ENCODE measurements around the gene SHBG. TPM values are rescaled to one million over a fixed set of nuclear protein-coding genes. Genes with fewer than 3 reads are reported as not detected.

The SHBG gene, protein sequence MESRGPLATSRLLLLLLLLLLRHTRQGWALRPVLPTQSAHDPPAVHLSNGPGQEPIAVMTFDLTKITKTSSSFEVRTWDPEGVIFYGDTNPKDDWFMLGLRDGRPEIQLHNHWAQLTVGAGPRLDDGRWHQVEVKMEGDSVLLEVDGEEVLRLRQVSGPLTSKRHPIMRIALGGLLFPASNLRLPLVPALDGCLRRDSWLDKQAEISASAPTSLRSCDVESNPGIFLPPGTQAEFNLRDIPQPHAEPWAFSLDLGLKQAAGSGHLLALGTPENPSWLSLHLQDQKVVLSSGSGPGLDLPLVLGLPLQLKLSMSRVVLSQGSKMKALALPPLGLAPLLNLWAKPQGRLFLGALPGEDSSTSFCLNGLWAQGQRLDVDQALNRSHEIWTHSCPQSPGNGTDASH
- total RNA-seq, result 2.2 and 2.8 TPM in 2 replicates
- 3.9 and 5.6 TPM in 2 replicates for polyA plus RNA-seq

- H3K27ac ChIP-seq, result no peak within 1 kb of the TSS
- no peaks in the 10 kb centered on the region for H3K27me3 ChIP-seq
- H3K9me3 ChIP-seq (ENCODE audit: low read depth), result no peaks in the 10 kb centered on the region
- no peak for DNase-seq (ENCODE audit: low read depth in 1 of 2, low spot score in 1 of 2)
- TF ChIP-seq CTCF (IDR thresholded peaks at IDR 0.05; ENCODE audit: low read depth, low read length), result no peak
- H3K36me3 ChIP-seq, result no peaks in the 10 kb centered on the region
- H3K4me1 ChIP-seq (ENCODE audit: low read depth), result peaks cover 16% of the 10 kb centered on the region
- no peak within 1 kb of the TSS for H3K4me3 ChIP-seq
These were observed at the start of gene SHBG for GRCh38 chr17:7629939-7630571. Gene SHBG, plus strand, starts transcription at chr17:7630135. Its CDS starts 38 bp downstream, at chr17:7630173.

- peaks cover 36% of the 10 kb centered on the region for H3K36me3 ChIP-seq
These were observed 49.0 kb upstream of the SHBG start for GRCh38 chr17:7580604-7581575.

DNA sequence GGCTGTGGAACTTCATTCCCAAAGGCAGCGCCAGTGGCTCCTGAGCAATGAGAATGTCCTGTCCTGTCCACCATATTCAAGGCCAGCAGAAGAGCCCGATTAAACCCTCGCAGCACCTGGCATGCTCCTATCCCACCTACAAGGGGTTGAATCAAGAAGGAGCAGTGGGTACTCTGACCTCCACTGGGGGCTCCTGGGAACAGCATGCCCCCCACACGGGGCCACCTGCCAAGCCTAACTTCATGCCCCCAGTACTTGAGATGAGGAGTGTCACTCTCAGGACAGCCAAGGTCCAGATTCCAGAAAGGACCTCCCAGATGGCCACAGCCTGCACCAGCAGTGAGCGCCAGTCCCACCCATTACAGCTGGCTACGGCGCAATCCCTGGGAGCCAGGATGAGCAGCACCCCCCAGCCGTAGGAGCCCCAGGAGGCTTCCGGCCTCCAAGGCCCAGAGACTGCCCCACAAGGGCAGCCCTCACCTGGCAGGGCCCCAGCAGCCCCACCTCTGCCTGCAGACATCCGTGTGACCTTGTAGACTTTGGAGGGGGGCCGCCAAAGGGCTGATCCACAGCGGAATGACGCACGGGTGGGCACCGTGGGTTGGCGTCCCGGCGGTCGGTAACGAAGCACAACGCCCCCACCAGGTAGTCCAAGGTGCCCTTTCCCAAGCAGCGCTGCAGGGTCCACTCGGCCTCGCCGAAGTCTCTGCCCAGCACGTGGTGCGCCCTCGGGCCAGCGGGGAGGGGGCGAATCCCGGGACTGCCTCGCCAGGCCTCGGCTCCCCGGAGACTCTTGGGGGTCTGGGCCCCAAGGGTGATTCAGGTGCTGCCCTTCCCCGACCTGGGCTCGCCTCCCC lies 47.3 kb upstream of the SHBG start:
- no peak for DNase-seq (ENCODE audit: low read depth in 1 of 2, low spot score in 1 of 2)
- H3K27ac ChIP-seq, result peak overlapping the region; percentile 97
- H3K9me3 ChIP-seq (ENCODE audit: low read depth), result no peaks in the 10 kb centered on the region
- TF ChIP-seq CTCF (IDR thresholded peaks at IDR 0.05; ENCODE audit: low read depth, low read length), result no peak
- peaks cover 18% of the 10 kb centered on the region for H3K36me3 ChIP-seq
- no peaks in the 10 kb centered on the region for H3K27me3 ChIP-seq
- H3K4me3 ChIP-seq, result no peak overlapping the region
- H3K4me1 ChIP-seq (ENCODE audit: low read depth), result peaks cover 16% of the 10 kb centered on the region

More at GRCh38 chr17:7580604-7581575, 49.0 kb upstream of the SHBG start:
- no peak for DNase-seq (ENCODE audit: low read depth in 1 of 2, low spot score in 1 of 2)
- peak overlapping the region; percentile 83 for H3K27ac ChIP-seq
- no peaks in the 10 kb centered on the region for H3K9me3 ChIP-seq (ENCODE audit: low read depth)
- H3K27me3 ChIP-seq, result no peaks in the 10 kb centered on the region
- H3K4me3 ChIP-seq, result no peak overlapping the region
- TF ChIP-seq CTCF (IDR thresholded peaks at IDR 0.05; ENCODE audit: low read depth, low read length), result no peak
- H3K4me1 ChIP-seq (ENCODE audit: low read depth), result peaks cover 16% of the 10 kb centered on the region

DNA sequence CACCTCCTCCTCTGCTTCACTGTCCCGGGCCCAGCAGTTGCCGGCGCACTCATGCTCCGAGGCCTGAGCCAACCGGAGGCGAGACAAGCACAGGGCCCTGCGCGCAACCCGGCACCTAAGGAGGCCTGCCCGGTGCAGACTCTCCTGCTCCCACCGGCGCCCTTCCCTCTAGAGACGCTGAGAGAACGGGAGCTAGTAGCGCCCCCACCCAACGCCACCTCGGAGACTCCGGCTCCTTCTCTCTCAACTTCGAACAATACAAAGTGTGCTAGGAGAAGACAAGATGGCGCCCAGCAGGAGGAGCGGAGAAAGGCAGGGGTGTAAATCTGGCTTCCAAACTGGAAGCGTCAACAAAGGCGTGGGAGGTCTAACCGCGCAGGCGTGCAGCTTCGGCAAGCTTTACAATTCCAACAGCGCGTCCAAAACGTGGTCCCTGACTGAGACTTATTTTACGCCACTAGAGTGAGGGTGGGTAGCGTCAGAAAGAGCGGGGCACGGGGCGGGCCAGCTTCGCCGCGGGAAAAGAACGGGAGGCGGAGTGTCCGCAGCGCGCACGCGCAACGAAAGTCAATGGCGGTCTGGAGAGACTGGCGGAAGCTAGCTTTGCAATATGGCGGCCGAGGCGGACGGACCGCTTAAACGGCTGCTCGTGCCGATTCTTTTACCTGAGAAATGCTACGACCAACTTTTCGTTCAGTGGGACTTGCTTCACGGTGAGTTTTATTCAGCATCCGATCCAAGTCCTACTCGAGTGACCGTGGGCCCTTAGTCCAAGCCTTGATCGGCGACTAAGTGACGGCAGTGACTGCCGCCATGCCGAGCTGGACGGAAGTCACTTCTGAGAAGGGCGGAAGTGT lies 46.5 kb upstream of the SHBG start, which contains the start of gene MPDU1:
TSS of gene MPDU1 (plus strand) at position 600 of the 857 bp plus-strand sequence. CDS start at position 611, 11 bp downstream.
- no peak for TF ChIP-seq CTCF (IDR thresholded peaks at IDR 0.05; ENCODE audit: low read depth, low read length)
- Histone ChIP-seq H3K4me1 (ENCODE audit: low read depth) (peaks cover 16% of the 10 kb centered on the region), H3K36me3 (peaks cover 10% of the 10 kb centered on the region), H3K9me3 (ENCODE audit: low read depth) (no peaks in the 10 kb centered on the region), H3K27ac (peak within 1 kb of the TSS; percentile 97), H3K4me3 (peak within 1 kb of the TSS; percentile 64), H3K27me3 (no peaks in the 10 kb centered on the region)
- peak; percentile 97 to 99 for DNase-seq (ENCODE audit: low read depth in 1 of 2, low spot score in 1 of 2)
